Uterus (tissue), 4 donors: ENCODE measurements around the gene THEMIS. TPM values are rescaled to one million over a fixed set of nuclear protein-coding genes. Genes with fewer than 3 reads are reported as not detected.
"Not testable (repeated sequence)": the region's sequence is repeated elsewhere in the genome, so short reads cannot be mapped to it uniquely, and the experiment has no call there.

ENCODE experiments used
- DNase-seq, 2 donors: peaks; one replicate each; pipeline ENCODE4 v3.0.0-alpha.2; 2019 to 2020
- H3K27ac ChIP-seq, 2 donors: fragments of 200-600 bp; sonication (generic); 1 replicate in 1 of 2; 2 replicates in 1 of 2; pipeline ENCODE4 v1.5.1; 2016 to 2018
- H3K27me3 ChIP-seq, 2 donors: fragments of 200-600 bp; sonication (generic); one replicate each; pipeline ENCODE4 v1.5.1; 2018 to 2019; ENCODE audit warnings: control low read depth in 1 of 2
- H3K36me3 ChIP-seq, 2 donors: fragments of 200-600 bp; sonication (generic); one replicate each; pipeline ENCODE4 v1.5.1; 2019; ENCODE audit warnings: control low read depth in 1 of 2
- H3K4me1 ChIP-seq, 2 donors: fragments of 200-600 bp; sonication (generic); one replicate each; pipeline ENCODE4 v1.5.1; 2018 to 2019; ENCODE audit warnings: control low read depth in 1 of 2
- H3K4me3 ChIP-seq, 2 donors: fragments of 200-600 bp; sonication (generic); 1 replicate in 1 of 2; 2 replicates in 1 of 2; pipeline ENCODE4 v1.5.1; 2018 to 2019; ENCODE audit warnings: mild to moderate bottlenecking in 1 of 2
- H3K9me3 ChIP-seq, 2 donors: fragments of 200-600 bp; sonication (generic); one replicate each; pipeline ENCODE4 v1.5.1; 2019; ENCODE audit warnings: control low read depth in 1 of 2
- CTCF ChIP-seq, 4 experiments: fragments of 200-600 bp in 2 of 4; fragments of 450-650 bp in 2 of 4; sonication (generic) in 2 of 4; IDR thresholded peaks; one replicate each; pipeline ENCODE4 v1.5.1; 2016 to 2019; ENCODE audit warnings: antibody characterized with exemption in 4 of 4, mild to moderate bottlenecking in 2 of 4, moderate library complexity in 1 of 4
- POLR2A ChIP-seq, 2 donors: fragments of 450-650 bp; IDR thresholded peaks; one replicate each; pipeline ENCODE4 v1.6.1; 2016; ENCODE audit warnings: antibody characterized with exemption in 2 of 2, mild to moderate bottlenecking in 1 of 2, moderate library complexity in 1 of 2
- intact Hi-C: fragments of 100-400 bp; cut with DNase I; formaldehyde crosslinking; loops from one replicate; pipeline ENCODE4 v1.15.1; 2023; ENCODE audit warnings: low total_unique reads
- total RNA-seq, 4 donors: library from RNA; depleted of rRNA in 3 of 4; stranded (reverse); fragments of >200 nt in 3 of 4; gene quantifications; one replicate each; pipeline versions ENCODE4 v1.1.0 to v1.2.4, GENCODE V29; 2014 to 2023
- donor health status: DM: yes; HTN: yes; CAD: no.

Gene THEMIS
- total RNA-seq, 4 donors from 2014 or later: 0.21 to 1.6 (median 0.59) TPM; not detected in 1

GRCh38 chr6:127933852-127934840 is 33.3 kb upstream of the THEMIS start:
- no peaks in the 10 kb centered on the region for H3K36me3 ChIP-seq
- no peaks in the 10 kb centered on the region for H3K9me3 ChIP-seq
- H3K4me3 ChIP-seq: no peak overlapping the region
- no peak for TF ChIP-seq POLR2A (IDR thresholded peaks at IDR 0.05)
- TF ChIP-seq CTCF (IDR thresholded peaks at IDR 0.05): no peak
- intact Hi-C loops: no loop called here
- no peaks in the 10 kb centered on the region for H3K27me3 ChIP-seq
- no peaks in the 10 kb centered on the region for H3K4me1 ChIP-seq
- H3K27ac ChIP-seq: no peak overlapping the region
- no peak for DNase-seq

- intact Hi-C loops: no loop called here
- Histone ChIP-seq H3K4me3 (no peak overlapping the region), H3K4me1 (no peaks in the 10 kb centered on the region), H3K36me3 (no peaks in the 10 kb centered on the region), H3K27me3 (no peaks in the 10 kb centered on the region), H3K27ac (no peak overlapping the region), H3K9me3 (no peaks in the 10 kb centered on the region)
- TF ChIP-seq POLR2A (IDR thresholded peaks at IDR 0.05) (no peak), CTCF (IDR thresholded peaks at IDR 0.05) (no peak)
- DNase-seq: no peak
Observed at GRCh38 chr6:127933137-127933536, 32.3 kb upstream of the THEMIS start.

GRCh38 chr6:127932708-127933107 is 31.9 kb upstream of the THEMIS start:
- Histone ChIP-seq H3K4me1 (no peaks in the 10 kb centered on the region), H3K27me3 (no peaks in the 10 kb centered on the region), H3K27ac (no peak overlapping the region), H3K4me3 (no peak overlapping the region), H3K9me3 (no peaks in the 10 kb centered on the region), H3K36me3 (no peaks in the 10 kb centered on the region)
- intact Hi-C loops: no loop called here
- no peak for TF ChIP-seq POLR2A (IDR thresholded peaks at IDR 0.05)
- TF ChIP-seq CTCF (IDR thresholded peaks at IDR 0.05): no peak
- no peak for DNase-seq

- H3K9me3 ChIP-seq, intact Hi-C loops, H3K36me3 ChIP-seq, H3K4me3 ChIP-seq, H3K27me3 ChIP-seq, H3K4me1 ChIP-seq, H3K27ac ChIP-seq, DNase-seq: not testable (repeated sequence)
Observed at GRCh38 chr6:127926441-127926840, 25.6 kb upstream of the THEMIS start.

GRCh38 chr6:127924440-127924839 is 23.6 kb upstream of the THEMIS start:
- H3K27ac ChIP-seq: no peak overlapping the region
- H3K27me3 ChIP-seq: no peaks in the 10 kb centered on the region
- H3K9me3 ChIP-seq: no peaks in the 10 kb centered on the region
- DNase-seq: no peak
- no peak for TF ChIP-seq POLR2A (IDR thresholded peaks at IDR 0.05)
- TF ChIP-seq CTCF (IDR thresholded peaks at IDR 0.05): no peak
- H3K4me1 ChIP-seq: no peaks in the 10 kb centered on the region
- intact Hi-C loops: no loop called here
- no peaks in the 10 kb centered on the region for H3K36me3 ChIP-seq
- no peak overlapping the region for H3K4me3 ChIP-seq
